ENCODE measurements around the gene NID1.

GRCh38 chr1:236073307-236073897 lies 8.5 kb upstream of the NID1 start:
- TF ChIP-seq POLR2A (IDR thresholded peaks at IDR 0.05) (no peak), CTCF (IDR thresholded peaks at IDR 0.05) (no peak)
